Caco-2 (cell line): ENCODE data around the gene NEK10. TPM values are rescaled to one million over a fixed set of nuclear protein-coding genes. Genes with fewer than 3 reads are reported as not detected.
A peak's percentile ranks its signal among the peaks of the same experiment; 100 is the strongest.

Source experiments
- BruUV-seq: library from RNA; stranded (reverse); fragments of 400-500 nt; replicated peaks from 2 replicates; lab custom pipeline; 2021; lab: Mats Ljungman, UMichigan
- CTCF ChIA-PET: fragments of 300-600 bp; sonication (Branson Sonifier 250); formaldehyde crosslinking; loops from one replicate; lab custom pipeline; 2022; ENCODE audit warnings: antibody characterized with exemption; lab: Charles Lee
- POLR2A ChIA-PET: fragments of 300-600 bp; sonication (Branson Sonifier 250); formaldehyde crosslinking; loops from one replicate; lab custom pipeline; 2022; ENCODE audit warnings: antibody characterized with exemption; lab: Charles Lee
- DNase-seq, 2 experiments: peaks; one replicate each; pipeline versions ENCODE4 v3.0.0 to v3.0.0-alpha.2; 2020 to 2022
- H3K27me3 ChIP-seq: replicated peaks from 2 replicates; pipeline ENCODE4 v1.6.0; 2011; ENCODE audit warnings: low read length; ENCODE audit not compliant: control insufficient read depth, insufficient read depth
- H3K36me3 ChIP-seq: 2 replicates; pipeline ENCODE4 v1.5.1; 2011; ENCODE audit warnings: low read length; ENCODE audit not compliant: control insufficient read depth, insufficient read depth
- H3K4me1 ChIP-seq: fragments of 250-450 bp; sonication (Bioruptor Pico); 2 replicates; pipeline ENCODE4 v1.5.1; 2020; ENCODE audit warnings: mild to moderate bottlenecking
- H3K4me3 ChIP-seq: 2 replicates; pipeline ENCODE4 v1.5.1; 2011; ENCODE audit warnings: low read depth, mild to moderate bottlenecking, control low read depth, low read length
- H3K9me3 ChIP-seq: fragments of 250-450 bp; sonication (Bioruptor Pico); 2 replicates; pipeline ENCODE4 v1.5.1; 2020; ENCODE audit warnings: mild to moderate bottlenecking, moderate library complexity
- H3K27ac Mint-ChIP-seq: one replicate; pipeline ENCODE4 v1.8.0; 2022; ENCODE audit warnings: mixed read lengths; ENCODE audit not compliant: unreplicated experiment
- H3K27me3 Mint-ChIP-seq: one replicate; pipeline ENCODE4 v1.8.0; 2022; ENCODE audit warnings: mixed read lengths; ENCODE audit not compliant: insufficient read depth, unreplicated experiment
- H3K36me3 Mint-ChIP-seq: one replicate; pipeline ENCODE4 v1.8.0; 2022; ENCODE audit warnings: mild to moderate bottlenecking, mixed read lengths; ENCODE audit not compliant: insufficient read depth, unreplicated experiment
- H3K4me1 Mint-ChIP-seq: one replicate; pipeline ENCODE4 v1.8.0; 2022; ENCODE audit warnings: low read depth, mixed read lengths; ENCODE audit not compliant: unreplicated experiment
- H3K4me3 Mint-ChIP-seq: one replicate; pipeline ENCODE4 v1.8.0; 2022; ENCODE audit warnings: mild to moderate bottlenecking, moderate library complexity, mixed read lengths; ENCODE audit not compliant: unreplicated experiment
- H3K9me3 Mint-ChIP-seq: one replicate; pipeline ENCODE4 v1.8.0; 2022; ENCODE audit warnings: mixed read lengths; ENCODE audit not compliant: unreplicated experiment
- intact Hi-C: fragments of 100-400 bp; cut with micrococcal nuclease; formaldehyde crosslinking; loops from one replicate; pipeline ENCODE4 v1.10.0; 2022; ENCODE audit not compliant: unreplicated experiment
- total RNA-seq: library from RNA; stranded (reverse); gene quantifications from 2 replicates; pipeline ENCODE4 v1.2.3, GENCODE V29; 2022
- TF ChIP-seq, protein P1 (sequence below), 2 experiments: fragments of 200-600 bp in 1 of 2; IDR thresholded peaks; 1 replicate in 1 of 2; 2 replicates in 1 of 2; pipeline versions ENCODE4 v1.5.1 to v1.8.0; 2011 to 2022; ENCODE audit warnings: antibody characterized with exemption in 1 of 2, control low read depth in 1 of 2, inconsistent platforms in 1 of 2, low read depth in 1 of 2, low read length in 1 of 2, mild to moderate bottlenecking in 1 of 2, moderate library complexity in 1 of 2; ENCODE audit not compliant: insufficient read depth in 1 of 2, severe bottlenecking in 1 of 2, unreplicated experiment in 1 of 2

NEK10 gene
- total RNA-seq, 1 experiment from 2014 or later = 0.39 TPM

GRCh38 chr3:27366062-27366591, 3.1 kb downstream of the NEK10 start:
- TF ChIP-seq, protein P1, sequence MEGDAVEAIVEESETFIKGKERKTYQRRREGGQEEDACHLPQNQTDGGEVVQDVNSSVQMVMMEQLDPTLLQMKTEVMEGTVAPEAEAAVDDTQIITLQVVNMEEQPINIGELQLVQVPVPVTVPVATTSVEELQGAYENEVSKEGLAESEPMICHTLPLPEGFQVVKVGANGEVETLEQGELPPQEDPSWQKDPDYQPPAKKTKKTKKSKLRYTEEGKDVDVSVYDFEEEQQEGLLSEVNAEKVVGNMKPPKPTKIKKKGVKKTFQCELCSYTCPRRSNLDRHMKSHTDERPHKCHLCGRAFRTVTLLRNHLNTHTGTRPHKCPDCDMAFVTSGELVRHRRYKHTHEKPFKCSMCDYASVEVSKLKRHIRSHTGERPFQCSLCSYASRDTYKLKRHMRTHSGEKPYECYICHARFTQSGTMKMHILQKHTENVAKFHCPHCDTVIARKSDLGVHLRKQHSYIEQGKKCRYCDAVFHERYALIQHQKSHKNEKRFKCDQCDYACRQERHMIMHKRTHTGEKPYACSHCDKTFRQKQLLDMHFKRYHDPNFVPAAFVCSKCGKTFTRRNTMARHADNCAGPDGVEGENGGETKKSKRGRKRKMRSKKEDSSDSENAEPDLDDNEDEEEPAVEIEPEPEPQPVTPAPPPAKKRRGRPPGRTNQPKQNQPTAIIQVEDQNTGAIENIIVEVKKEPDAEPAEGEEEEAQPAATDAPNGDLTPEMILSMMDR (IDR thresholded peaks at IDR 0.05; ENCODE audit: insufficient read depth in 1 of 2, low read depth in 1 of 2, low read length in 1 of 2, severe bottlenecking in 1 of 2, unreplicated experiment in 1 of 2) = no peak
- no peak overlapping the region for H3K4me3 ChIP-seq
- H3K4me3 Mint-ChIP-seq = no peak overlapping the region
- H3K36me3 Mint-ChIP-seq = peaks cover 15% of the 10 kb centered on the region
- BruUV-seq = no TSS peak
- no peaks in the 10 kb centered on the region for H3K4me1 ChIP-seq
- H3K27ac Mint-ChIP-seq = no peak overlapping the region
- H3K36me3 ChIP-seq = no peaks in the 10 kb centered on the region
- ChIA-PET POLR2A (no interaction called here), CTCF (interaction anchor here (1.4 kb wide), 1 partner anchor 8 kb away, joined by 4 read pairs; no protein-coding TSS in a partner anchor)
- H3K9me3 Mint-ChIP-seq = no peaks in the 10 kb centered on the region
- peaks cover 5% of the 10 kb centered on the region for H3K27me3 Mint-ChIP-seq
- H3K9me3 ChIP-seq = no peaks in the 10 kb centered on the region
- no peak for DNase-seq
- no peaks in the 10 kb centered on the region for H3K27me3 ChIP-seq
- intact Hi-C loops = no loop called here
- no peaks in the 10 kb centered on the region for H3K4me1 Mint-ChIP-seq

DNA sequence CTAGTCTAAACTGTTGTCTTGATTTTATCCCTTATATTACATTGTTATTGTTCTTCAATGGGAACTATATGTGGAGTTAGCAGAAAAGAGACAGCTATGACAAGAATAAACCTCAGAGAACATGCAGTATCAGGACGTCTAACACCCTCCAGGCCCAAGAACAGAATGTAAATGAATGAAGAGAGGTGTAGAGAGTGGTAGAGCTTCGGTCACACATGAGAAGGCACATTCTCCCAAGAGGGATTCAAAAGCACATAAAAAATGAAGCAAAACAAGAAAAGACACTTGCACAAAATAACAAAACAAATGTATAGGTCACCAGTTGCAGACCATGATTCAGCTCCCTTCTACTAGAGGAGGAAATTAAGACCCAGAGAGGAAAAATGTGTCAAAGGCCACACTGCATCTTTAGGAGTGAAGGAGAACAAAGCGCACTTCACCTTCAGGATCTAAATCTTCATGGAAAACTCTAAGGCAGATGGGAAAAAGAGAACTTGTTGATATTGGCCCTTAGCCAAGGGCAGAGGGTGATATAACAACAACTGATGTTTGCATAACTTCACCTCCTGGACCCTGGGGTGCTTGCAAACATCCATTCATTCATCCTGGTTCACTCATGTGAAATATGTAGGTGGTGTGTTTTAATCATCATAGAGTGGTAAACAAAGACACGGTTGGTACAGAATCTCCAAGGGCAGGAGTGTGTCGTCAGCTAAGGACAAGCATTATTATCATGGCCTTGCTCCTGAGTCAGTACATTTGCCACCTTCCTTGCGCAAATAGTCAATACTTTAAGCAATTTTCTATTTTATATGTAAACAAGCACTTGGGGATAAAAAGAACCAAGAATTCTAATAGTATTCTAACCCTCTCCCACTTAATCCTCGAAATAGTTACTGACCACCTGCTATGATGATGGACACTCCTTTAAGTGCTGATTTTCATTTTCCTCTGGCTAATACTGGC, 8.8 kb downstream of the NEK10 start:
- no peaks in the 10 kb centered on the region for H3K9me3 Mint-ChIP-seq
- H3K27me3 ChIP-seq = no peaks in the 10 kb centered on the region
- no peak overlapping the region for H3K27ac Mint-ChIP-seq
- H3K4me1 ChIP-seq = no peaks in the 10 kb centered on the region
- POLR2A ChIA-PET = no interaction called here
- no peaks in the 10 kb centered on the region for H3K36me3 ChIP-seq
- H3K4me3 Mint-ChIP-seq = no peak overlapping the region
- no peaks in the 10 kb centered on the region for H3K4me1 Mint-ChIP-seq
- BruUV-seq = no TSS peak
- peaks cover 10% of the 10 kb centered on the region for H3K27me3 Mint-ChIP-seq
- H3K4me3 ChIP-seq = no peak overlapping the region
- DNase-seq = peak; percentile 4 to 45
- intact Hi-C loops = no loop called here
- H3K36me3 Mint-ChIP-seq = no peaks in the 10 kb centered on the region
- CTCF ChIA-PET = no interaction called here
- TF ChIP-seq, protein P1 (IDR thresholded peaks at IDR 0.05; ENCODE audit: insufficient read depth in 1 of 2, low read depth in 1 of 2, low read length in 1 of 2, severe bottlenecking in 1 of 2, unreplicated experiment in 1 of 2) = no peak
- no peaks in the 10 kb centered on the region for H3K9me3 ChIP-seq

GRCh38 chr3:27358372-27358771, 10.8 kb downstream of the NEK10 start:
- no peaks in the 10 kb centered on the region for H3K4me1 ChIP-seq
- POLR2A ChIA-PET = no interaction called here
- intact Hi-C loops = loop anchor here (5.0 kb wide), 2 partner anchors 124 to 299 kb away; partner anchors contain the start of gene SLC4A7
- H3K27me3 ChIP-seq = no peaks in the 10 kb centered on the region
- no peak overlapping the region for H3K4me3 ChIP-seq
- CTCF ChIA-PET = interaction anchor here (0.7 to 1.4 kb wide), 3 partner anchors 8 to 323 kb away, joined by 3 to 5 read pairs (median 4); partner anchors contain the start of gene SLC4A7
- Mint-ChIP-seq H3K27me3 (peaks cover 10% of the 10 kb centered on the region), H3K4me3 (no peak overlapping the region), H3K9me3 (no peaks in the 10 kb centered on the region), H3K4me1 (no peaks in the 10 kb centered on the region), H3K36me3 (no peaks in the 10 kb centered on the region), H3K27ac (no peak overlapping the region)
- DNase-seq = no peak
- no peaks in the 10 kb centered on the region for H3K9me3 ChIP-seq
- H3K36me3 ChIP-seq = no peaks in the 10 kb centered on the region
- BruUV-seq = no TSS peak
- TF ChIP-seq, protein P1 (IDR thresholded peaks at IDR 0.05; ENCODE audit: insufficient read depth in 1 of 2, low read depth in 1 of 2, low read length in 1 of 2, severe bottlenecking in 1 of 2, unreplicated experiment in 1 of 2) = no peak
